Measurements from ENCODE around the gene CCDC85C. TPM values are rescaled to one million over a fixed set of nuclear protein-coding genes. Genes with fewer than 3 reads are reported as not detected.

CCDC85C gene
- total RNA-seq, 1 donor from 2014 or later, result 1.9 TPM

DNA sequence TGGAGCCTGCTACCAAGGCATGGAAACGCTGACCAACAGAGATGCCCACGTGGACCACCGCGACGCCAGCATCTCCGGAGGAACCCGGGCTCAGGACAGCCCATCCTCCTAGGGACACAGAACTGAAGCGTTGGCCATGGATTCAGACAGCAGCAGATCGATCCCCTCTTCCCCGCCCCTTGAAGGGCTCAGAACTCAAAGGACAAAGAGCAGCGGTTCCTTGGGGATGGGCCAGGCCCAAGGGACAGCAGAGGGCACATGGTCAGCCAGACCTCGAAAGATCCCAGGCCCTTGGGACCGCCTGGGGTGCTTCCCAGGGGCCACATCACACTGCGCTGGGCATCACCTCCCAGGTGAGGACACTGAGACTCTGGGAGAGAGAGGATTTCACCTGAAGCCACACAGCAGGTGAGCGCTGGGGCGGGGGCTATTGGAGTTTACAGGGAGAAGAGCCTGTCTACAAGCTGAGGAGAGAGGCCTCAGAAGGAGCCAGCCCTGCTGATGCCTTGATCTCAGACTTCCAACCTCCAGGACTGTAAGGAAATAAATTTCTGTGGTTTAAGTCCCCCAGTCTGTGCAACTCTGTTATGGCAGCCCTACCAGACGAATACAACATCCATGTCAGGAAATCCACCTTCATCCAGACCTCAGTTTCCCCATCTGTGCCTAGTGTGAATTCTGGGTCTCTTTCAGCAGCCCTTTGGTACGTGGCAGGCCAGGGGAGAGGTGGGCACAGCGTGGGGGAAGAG is 73.4 kb downstream of the CCDC85C start:
- intact Hi-C loops (cut with micrococcal nuclease), result no loop called here
- Mint-ChIP-seq H3K4me1 (no peaks in the 10 kb centered on the region), H3K4me3 (no peak overlapping the region), H3K27me3 (no peaks in the 10 kb centered on the region), H3K9me3 (no peaks in the 10 kb centered on the region), H3K27ac (no peak overlapping the region), H3K36me3 (ENCODE audit: low read depth) (no peaks in the 10 kb centered on the region)
- ATAC-seq (ENCODE audit: low read depth) (no peak), DNase-seq (no peak)
- TF ChIP-seq, protein P1, sequence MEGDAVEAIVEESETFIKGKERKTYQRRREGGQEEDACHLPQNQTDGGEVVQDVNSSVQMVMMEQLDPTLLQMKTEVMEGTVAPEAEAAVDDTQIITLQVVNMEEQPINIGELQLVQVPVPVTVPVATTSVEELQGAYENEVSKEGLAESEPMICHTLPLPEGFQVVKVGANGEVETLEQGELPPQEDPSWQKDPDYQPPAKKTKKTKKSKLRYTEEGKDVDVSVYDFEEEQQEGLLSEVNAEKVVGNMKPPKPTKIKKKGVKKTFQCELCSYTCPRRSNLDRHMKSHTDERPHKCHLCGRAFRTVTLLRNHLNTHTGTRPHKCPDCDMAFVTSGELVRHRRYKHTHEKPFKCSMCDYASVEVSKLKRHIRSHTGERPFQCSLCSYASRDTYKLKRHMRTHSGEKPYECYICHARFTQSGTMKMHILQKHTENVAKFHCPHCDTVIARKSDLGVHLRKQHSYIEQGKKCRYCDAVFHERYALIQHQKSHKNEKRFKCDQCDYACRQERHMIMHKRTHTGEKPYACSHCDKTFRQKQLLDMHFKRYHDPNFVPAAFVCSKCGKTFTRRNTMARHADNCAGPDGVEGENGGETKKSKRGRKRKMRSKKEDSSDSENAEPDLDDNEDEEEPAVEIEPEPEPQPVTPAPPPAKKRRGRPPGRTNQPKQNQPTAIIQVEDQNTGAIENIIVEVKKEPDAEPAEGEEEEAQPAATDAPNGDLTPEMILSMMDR (IDR thresholded peaks at IDR 0.05), result no peak
- ChIA-PET CTCF (no interaction called here), POLR2A (no interaction called here)

DNA sequence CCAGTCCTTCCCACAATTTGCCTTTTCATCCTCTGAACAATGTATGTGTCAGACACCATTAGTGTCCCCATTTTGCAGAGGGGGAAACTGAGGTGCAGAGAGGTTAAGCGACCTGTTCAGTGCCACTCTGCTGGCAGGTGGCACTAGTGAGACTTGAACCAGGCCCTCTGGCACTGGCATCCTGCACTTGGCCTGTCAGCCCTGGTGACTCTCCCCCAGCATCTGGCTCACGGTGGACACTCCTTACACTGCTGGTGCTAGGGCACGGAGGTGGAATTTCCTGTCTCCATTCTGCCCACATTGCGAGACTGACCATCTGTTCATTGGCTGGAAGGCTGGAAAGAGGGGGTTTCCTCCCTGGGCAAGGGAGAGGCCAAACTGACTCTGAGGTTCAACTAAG is 74.1 kb downstream of the CCDC85C start:
- Mint-ChIP-seq H3K4me1 (peaks cover 2% of the 10 kb centered on the region), H3K9me3 (no peaks in the 10 kb centered on the region), H3K36me3 (ENCODE audit: low read depth) (no peaks in the 10 kb centered on the region), H3K27ac (no peak overlapping the region), H3K4me3 (no peak overlapping the region), H3K27me3 (no peaks in the 10 kb centered on the region)
- POLR2A ChIA-PET, result no interaction called here
- CTCF ChIA-PET, result no interaction called here
- TF ChIP-seq, protein P1 (IDR thresholded peaks at IDR 0.05), result no peak
- no peak for ATAC-seq (ENCODE audit: low read depth)
- no peak for DNase-seq
- intact Hi-C loops (cut with micrococcal nuclease), result no loop called here

DNA sequence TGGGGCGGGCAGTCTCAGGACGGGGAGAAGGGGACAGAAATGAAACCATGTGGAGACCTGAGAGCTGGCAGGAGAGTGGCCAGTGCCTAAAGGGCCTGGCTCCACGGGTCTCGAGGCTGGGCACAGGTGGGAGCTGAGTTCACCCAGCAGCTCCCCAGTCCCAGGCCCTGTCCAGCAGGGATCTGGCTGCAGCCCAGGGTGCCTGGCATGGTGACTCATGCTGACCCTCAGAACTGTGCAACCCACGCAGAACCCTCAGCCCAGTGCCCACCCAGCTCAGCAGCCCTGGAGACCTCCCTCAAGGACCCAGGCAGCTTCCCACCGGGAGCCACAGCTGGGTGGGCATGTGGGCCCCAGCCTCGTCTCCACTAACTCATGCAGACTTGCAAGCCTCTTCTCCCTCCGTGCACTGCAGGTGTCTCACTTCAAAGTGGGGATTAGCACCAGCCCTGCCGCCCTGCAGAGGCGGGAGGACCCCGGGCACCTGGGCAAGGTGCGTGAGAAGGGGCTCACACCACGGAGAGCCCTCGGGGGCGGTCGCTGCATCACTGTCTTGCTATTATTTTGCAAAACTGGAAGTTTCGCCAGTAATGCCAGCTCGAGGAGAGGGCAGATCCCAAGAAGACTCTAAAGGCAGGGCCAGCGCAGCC is 76.5 kb downstream of the CCDC85C start:
- Mint-ChIP-seq H3K27me3 (no peaks in the 10 kb centered on the region), H3K4me1 (peaks cover 2% of the 10 kb centered on the region), H3K36me3 (ENCODE audit: low read depth) (no peaks in the 10 kb centered on the region), H3K27ac (no peak overlapping the region), H3K9me3 (no peaks in the 10 kb centered on the region), H3K4me3 (no peak overlapping the region)
- ChIA-PET CTCF (no interaction called here), POLR2A (no interaction called here)
- ATAC-seq (ENCODE audit: low read depth), result no peak
- no peak for DNase-seq
- intact Hi-C loops (cut with micrococcal nuclease), result no loop called here
- TF ChIP-seq, protein P1 (IDR thresholded peaks at IDR 0.05), result no peak

DNA sequence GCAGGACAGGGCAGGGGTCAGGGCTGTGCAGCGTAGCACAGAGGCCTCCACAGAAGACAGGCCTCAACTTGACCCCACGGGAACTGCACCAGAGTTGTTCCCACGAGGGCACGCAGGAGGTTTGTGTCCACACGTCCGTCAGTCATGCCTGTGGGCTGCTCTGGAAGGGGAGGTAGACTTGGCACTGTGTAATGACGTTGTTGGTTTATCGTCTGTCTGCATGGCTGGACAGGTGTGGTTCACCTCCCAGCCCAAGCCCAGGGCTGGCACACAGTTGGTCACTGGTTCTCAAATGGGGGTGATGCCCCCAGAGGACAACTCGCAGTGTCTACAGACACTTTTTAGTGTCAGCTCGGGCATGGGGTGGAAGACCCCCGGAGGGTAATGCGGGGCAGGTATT is 77.0 kb downstream of the CCDC85C start:
- ChIA-PET POLR2A (no interaction called here), CTCF (no interaction called here)
- H3K27ac Mint-ChIP-seq, result no peak overlapping the region
- no peaks in the 10 kb centered on the region for H3K36me3 Mint-ChIP-seq (ENCODE audit: low read depth)
- TF ChIP-seq, protein P1 (IDR thresholded peaks at IDR 0.05), result no peak
- no peak for ATAC-seq (ENCODE audit: low read depth)
- no peaks in the 10 kb centered on the region for H3K27me3 Mint-ChIP-seq
- H3K4me1 Mint-ChIP-seq, result peaks cover 2% of the 10 kb centered on the region
- H3K9me3 Mint-ChIP-seq, result no peaks in the 10 kb centered on the region
- no peak for DNase-seq
- H3K4me3 Mint-ChIP-seq, result no peak overlapping the region
- intact Hi-C loops (cut with micrococcal nuclease), result no loop called here

DNA sequence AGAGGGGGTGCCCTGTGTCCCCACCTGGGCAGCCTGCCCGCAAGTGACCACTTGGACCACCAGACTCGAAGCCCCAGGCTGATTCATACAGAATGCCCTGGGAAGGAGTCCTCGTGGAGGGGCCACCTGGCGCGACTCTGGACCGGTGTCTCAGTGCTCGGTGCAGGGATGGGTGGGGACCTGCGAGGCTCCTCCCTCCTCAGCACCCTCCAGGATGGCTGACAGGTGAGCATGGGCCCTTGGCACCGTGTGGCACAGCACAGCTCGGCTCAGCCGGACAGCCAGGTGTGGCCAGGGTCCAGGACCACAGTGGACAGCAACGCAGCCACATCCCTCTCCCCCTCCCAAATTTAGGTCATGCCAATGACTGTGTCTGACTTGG is 78.3 kb downstream of the CCDC85C start:
- no peaks in the 10 kb centered on the region for H3K36me3 Mint-ChIP-seq (ENCODE audit: low read depth)
- CTCF ChIA-PET, result no interaction called here

More for the DNA sequence above, 78.3 kb downstream of the CCDC85C start:
- POLR2A ChIA-PET, result no interaction called here
- no peak overlapping the region for H3K4me3 Mint-ChIP-seq
- intact Hi-C loops (cut with micrococcal nuclease), result no loop called here
- H3K9me3 Mint-ChIP-seq, result no peaks in the 10 kb centered on the region
- TF ChIP-seq, protein P1 (IDR thresholded peaks at IDR 0.05), result no peak
- DNase-seq (no peak), ATAC-seq (ENCODE audit: low read depth) (no peak)
- H3K27me3 Mint-ChIP-seq, result no peaks in the 10 kb centered on the region
- peaks cover 2% of the 10 kb centered on the region for H3K4me1 Mint-ChIP-seq
- H3K27ac Mint-ChIP-seq, result no peak overlapping the region

Data from activated B cell treated with CpG ODN at 0.5 μM for 24 hours (primary cell).